Activated naive CD4-positive, alpha-beta T cell treated with anti-CD3 and anti-CD28 coated beads for 36 hours (primary cell): ENCODE measurements around the gene HADHB. TPM values are rescaled to one million over a fixed set of nuclear protein-coding genes. Genes with fewer than 3 reads are reported as not detected.

Experiments used
- CTCF ChIA-PET: fragments of 350-600 bp; sonication (Branson Sonifier 250); formaldehyde crosslinking; loops from one replicate; lab custom pipeline; 2021; ENCODE audit warnings: antibody characterized with exemption; lab: Charles Lee
- DNase-seq: peaks from one replicate; pipeline ENCODE4 v3.0.0-alpha.2; 2020
- H3K27ac Mint-ChIP-seq: one replicate; pipeline ENCODE4 v1.8.0; 2021; ENCODE audit warnings: mild to moderate bottlenecking, mixed read lengths
- H3K27me3 Mint-ChIP-seq: one replicate; pipeline ENCODE4 v1.8.0; 2021; ENCODE audit warnings: low read depth, mixed read lengths
- H3K36me3 Mint-ChIP-seq: one replicate; pipeline ENCODE4 v1.8.0; 2021; ENCODE audit warnings: low read depth, mixed read lengths
- H3K4me1 Mint-ChIP-seq: one replicate; pipeline ENCODE4 v1.8.0; 2021; ENCODE audit warnings: low read depth, mixed read lengths
- H3K4me3 Mint-ChIP-seq: one replicate; pipeline ENCODE4 v1.8.0; 2021; ENCODE audit warnings: mild to moderate bottlenecking, moderate library complexity, mixed read lengths
- H3K9me3 Mint-ChIP-seq: one replicate; pipeline ENCODE4 v1.8.0; 2021; ENCODE audit warnings: mixed read lengths
- intact Hi-C: fragments of 100-400 bp; cut with micrococcal nuclease; formaldehyde crosslinking; loops from one replicate; pipeline ENCODE4 v1.15.1; 2023
- total RNA-seq, 2 experiments: library from RNA; stranded (reverse); gene quantifications; one replicate each; pipeline ENCODE4 v1.2.3, GENCODE V29; 2021

Gene HADHB
- total RNA-seq, 2 experiments from 2014 or later: 65.1 to 67.6 TPM

DNA sequence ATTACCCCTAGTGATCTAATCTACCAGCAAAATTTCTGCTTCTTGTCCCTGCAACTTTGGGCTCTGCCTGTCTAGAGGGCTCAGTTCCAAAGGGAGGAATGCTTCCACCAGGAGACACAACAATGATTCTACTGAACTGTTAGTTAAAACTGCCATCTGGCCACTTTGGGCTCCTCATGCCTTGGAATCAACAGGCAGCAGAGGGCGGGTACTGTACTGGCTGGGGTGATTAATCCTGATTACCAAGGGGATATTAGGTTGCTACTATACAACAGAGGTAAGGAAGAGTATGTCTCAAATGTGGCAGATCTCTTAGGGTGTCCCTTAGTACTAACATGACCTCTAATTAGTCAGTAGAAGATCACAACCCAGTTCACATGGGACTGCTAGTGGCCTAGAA, 21.7 kb upstream of the HADHB start:
- Mint-ChIP-seq H3K4me1 (no peaks in the 10 kb centered on the region), H3K4me3 (no peak overlapping the region), H3K27ac (no peak overlapping the region), H3K9me3 (no peaks in the 10 kb centered on the region), H3K36me3 (peaks cover 28% of the 10 kb centered on the region), H3K27me3 (no peaks in the 10 kb centered on the region)
- DNase-seq: no peak
- intact Hi-C loops: no loop called here
- CTCF ChIA-PET: no interaction called here

DNA sequence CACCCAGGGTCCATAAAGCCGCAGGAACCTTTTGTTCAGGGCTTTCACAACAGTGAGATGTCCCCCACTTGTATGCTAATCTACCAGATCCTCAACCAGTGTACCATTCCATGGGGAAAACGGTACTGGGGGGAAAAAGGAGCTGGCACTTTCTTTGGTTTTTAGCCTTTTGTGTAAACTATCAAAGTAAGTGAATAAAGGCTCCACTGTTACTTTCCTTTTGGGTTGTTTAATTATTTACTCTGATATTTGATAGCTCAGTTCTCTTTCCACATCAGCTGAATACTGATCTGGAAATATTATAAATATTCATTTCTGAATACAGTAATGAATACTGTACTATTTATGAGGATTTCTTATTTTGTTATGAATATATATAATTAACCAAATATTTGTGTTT, 20.6 kb upstream of the HADHB start:
- intact Hi-C loops: no loop called here
- DNase-seq: no peak
- H3K4me1 Mint-ChIP-seq: no peaks in the 10 kb centered on the region
- H3K36me3 Mint-ChIP-seq: peaks cover 32% of the 10 kb centered on the region
- CTCF ChIA-PET: no interaction called here
- no peak overlapping the region for H3K4me3 Mint-ChIP-seq
- no peak overlapping the region for H3K27ac Mint-ChIP-seq
- no peaks in the 10 kb centered on the region for H3K27me3 Mint-ChIP-seq
- no peaks in the 10 kb centered on the region for H3K9me3 Mint-ChIP-seq

DNA sequence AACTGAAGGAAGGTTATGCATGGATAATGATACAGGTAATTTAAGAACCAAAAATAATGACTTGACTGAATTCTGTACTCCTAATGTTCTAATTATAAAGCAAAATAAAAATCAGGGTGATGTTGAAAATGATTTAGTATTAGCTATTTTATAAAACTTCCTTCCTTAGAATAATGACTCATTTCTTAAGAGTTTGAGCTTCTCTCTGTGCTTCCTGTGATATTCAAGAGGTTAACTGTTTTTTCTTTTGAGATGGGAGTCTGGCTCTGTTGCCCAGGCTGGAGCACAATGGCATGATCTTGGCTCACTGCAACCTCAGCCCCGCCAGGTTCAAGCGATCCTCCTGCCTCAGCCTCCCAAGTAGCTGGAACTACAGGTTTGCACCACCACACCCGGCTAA, 15.1 kb upstream of the HADHB start:
- Mint-ChIP-seq H3K4me1 (no peaks in the 10 kb centered on the region), H3K27me3 (no peaks in the 10 kb centered on the region), H3K9me3 (no peaks in the 10 kb centered on the region), H3K4me3 (no peak overlapping the region), H3K27ac (no peak overlapping the region), H3K36me3 (peaks cover 49% of the 10 kb centered on the region)
- CTCF ChIA-PET: interaction anchor here (0.6 kb wide), 1 partner anchor 478 kb away, joined by 3 read pairs; no protein-coding TSS in a partner anchor
- DNase-seq: no peak
- intact Hi-C loops: loop anchor here (5.0 kb wide), 1 partner anchor 833 kb away; no protein-coding TSS in a partner anchor

DNA sequence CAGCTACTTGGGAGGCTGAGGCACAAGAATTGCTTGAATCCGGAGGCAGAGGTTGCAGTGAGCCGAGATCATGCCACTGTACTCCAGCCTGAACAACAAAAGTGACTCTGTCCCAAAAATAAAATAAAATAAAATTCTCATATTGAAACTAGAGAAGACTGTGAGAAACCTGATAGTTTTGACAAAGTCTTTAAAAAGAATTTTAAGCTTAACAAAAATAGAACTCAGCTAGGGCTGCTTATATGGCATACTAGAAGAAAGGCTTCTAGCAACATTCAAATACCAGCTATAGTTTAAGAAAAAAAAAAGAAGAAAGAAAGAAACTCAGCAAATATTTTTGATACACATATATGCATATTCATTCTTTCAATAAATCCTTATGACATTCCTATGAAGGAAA, 13.9 kb upstream of the HADHB start:
- peaks cover 53% of the 10 kb centered on the region for H3K36me3 Mint-ChIP-seq
- no peaks in the 10 kb centered on the region for H3K27me3 Mint-ChIP-seq
- CTCF ChIA-PET: interaction anchor here (1.2 kb wide), 1 partner anchor 118 kb away, joined by 6 read pairs; no protein-coding TSS in a partner anchor
- intact Hi-C loops: no loop called here
- no peak overlapping the region for H3K4me3 Mint-ChIP-seq
- no peak for DNase-seq
- no peaks in the 10 kb centered on the region for H3K4me1 Mint-ChIP-seq
- H3K27ac Mint-ChIP-seq: no peak overlapping the region
- no peaks in the 10 kb centered on the region for H3K9me3 Mint-ChIP-seq

DNA sequence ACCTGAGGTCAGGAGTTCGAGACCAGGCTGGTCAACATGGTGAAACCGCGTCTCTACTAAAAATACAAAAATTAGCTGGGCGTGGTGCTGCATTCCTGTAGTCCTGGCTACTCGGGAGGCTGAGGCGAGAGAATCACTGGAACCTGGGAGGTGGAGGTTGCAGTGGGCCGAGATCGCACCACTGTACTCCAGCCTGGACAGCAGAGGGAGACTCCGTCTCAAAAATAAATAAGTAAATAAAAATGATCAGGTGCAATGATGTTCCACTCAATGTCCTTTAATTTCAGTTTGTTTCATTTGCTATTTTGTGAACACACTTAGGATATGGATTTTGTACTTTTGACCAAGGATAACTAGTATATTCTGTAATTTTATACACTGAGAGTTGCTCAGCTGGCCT, 9.7 kb upstream of the HADHB start:
- Mint-ChIP-seq H3K4me1 (peaks cover 3% of the 10 kb centered on the region), H3K27me3 (no peaks in the 10 kb centered on the region), H3K9me3 (no peaks in the 10 kb centered on the region), H3K27ac (no peak overlapping the region), H3K4me3 (no peak overlapping the region), H3K36me3 (peaks cover 21% of the 10 kb centered on the region)
- intact Hi-C loops: no loop called here
- CTCF ChIA-PET: interaction anchor here (0.7 to 1.5 kb wide), 3 partner anchors 14 to 96 kb away, joined by 3 read pairs; no protein-coding TSS in a partner anchor
- no peak for DNase-seq

DNA sequence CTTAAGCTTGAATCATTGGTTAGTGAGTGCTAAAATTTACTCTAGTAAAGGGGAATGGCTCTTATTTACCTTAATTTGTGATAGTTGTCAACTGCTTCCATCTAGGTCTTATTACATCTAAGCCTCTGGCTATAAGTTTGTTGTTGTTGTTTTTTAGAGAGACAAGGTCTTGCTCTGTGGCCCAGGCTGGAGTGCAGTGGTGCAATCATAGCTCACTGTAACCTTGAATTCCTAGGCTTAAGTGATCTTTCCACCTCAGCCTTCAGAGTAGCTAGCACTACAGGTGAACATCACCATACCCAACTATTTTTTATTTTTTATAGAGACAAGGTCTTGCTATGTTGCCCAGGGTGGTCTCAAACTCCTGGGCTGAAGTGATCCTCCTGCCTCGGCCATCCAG, 6.9 kb upstream of the HADHB start:
- no peak overlapping the region for H3K27ac Mint-ChIP-seq
- no peak overlapping the region for H3K4me3 Mint-ChIP-seq
- no peaks in the 10 kb centered on the region for H3K9me3 Mint-ChIP-seq
- CTCF ChIA-PET: no interaction called here
- intact Hi-C loops: no loop called here
- no peak for DNase-seq
- H3K27me3 Mint-ChIP-seq: no peaks in the 10 kb centered on the region
- H3K36me3 Mint-ChIP-seq: peaks cover 16% of the 10 kb centered on the region
- H3K4me1 Mint-ChIP-seq: peaks cover 23% of the 10 kb centered on the region

DNA sequence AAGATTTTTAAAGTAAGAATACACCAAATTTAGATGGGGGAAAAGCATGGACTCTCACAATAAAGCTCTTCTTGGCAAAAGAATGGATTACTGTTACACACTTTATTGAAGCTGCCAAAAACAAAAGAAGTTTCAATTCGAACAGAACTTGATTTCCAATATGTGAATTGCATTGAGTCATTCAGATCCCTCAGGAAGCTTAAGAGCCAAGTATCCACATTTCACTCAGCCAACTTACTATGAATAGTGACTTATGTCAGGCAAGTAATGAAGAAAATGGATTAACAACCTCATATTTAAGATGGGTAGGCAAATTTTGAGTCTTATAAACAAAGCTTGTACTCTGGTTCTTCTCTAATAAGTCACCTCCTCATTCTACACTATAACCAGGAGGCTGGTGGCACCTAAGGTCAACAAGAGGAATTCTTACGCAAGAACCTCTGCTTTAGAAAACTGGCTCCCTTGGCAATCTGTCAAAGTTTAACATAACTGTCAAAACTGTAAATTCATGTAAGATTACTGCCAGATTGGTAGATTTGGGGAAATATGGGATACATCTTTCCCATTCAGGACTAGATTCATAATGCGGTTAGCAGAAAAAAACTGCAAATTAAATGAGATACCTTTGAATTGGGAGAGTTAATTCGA, 6.3 kb upstream of the HADHB start:
- peaks cover 28% of the 10 kb centered on the region for H3K4me1 Mint-ChIP-seq
- no peaks in the 10 kb centered on the region for H3K9me3 Mint-ChIP-seq
- no peak overlapping the region for H3K27ac Mint-ChIP-seq
- CTCF ChIA-PET: no interaction called here
- peaks cover 14% of the 10 kb centered on the region for H3K36me3 Mint-ChIP-seq
- no peak for DNase-seq
- intact Hi-C loops: no loop called here
- no peak overlapping the region for H3K4me3 Mint-ChIP-seq
- no peaks in the 10 kb centered on the region for H3K27me3 Mint-ChIP-seq

DNA sequence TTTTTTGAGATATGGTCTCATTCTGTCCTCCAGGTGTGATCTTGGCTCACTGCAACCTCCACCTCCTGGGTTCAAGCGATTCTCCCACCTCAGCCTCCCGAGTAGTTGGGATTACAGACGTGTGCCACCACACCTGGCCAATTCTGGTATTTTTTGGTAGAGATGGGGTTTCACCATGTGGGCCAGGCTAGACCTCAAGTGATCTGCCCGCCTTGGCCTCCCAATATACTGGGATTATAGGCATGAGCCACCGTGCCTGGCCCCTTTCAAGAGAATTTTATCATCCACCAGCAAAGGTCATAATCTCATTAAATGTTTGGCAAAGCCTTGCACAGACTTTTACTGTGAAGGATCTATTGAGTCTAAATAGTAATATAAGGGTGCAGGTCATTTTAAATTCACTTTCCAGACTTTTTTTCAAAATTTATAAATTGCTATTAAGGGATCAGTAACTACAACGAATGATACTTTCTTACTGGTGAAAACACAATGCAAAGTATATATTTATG, 2.8 kb upstream of the HADHB start:
- intact Hi-C loops: loop anchor here (10.0 kb wide), 1 partner anchor 177 kb away; no protein-coding TSS in a partner anchor
- no peak for DNase-seq
- no peak overlapping the region for H3K4me3 Mint-ChIP-seq
- H3K27me3 Mint-ChIP-seq: no peaks in the 10 kb centered on the region
- H3K4me1 Mint-ChIP-seq: peaks cover 45% of the 10 kb centered on the region
- peaks cover 1% of the 10 kb centered on the region for H3K36me3 Mint-ChIP-seq
- no peak overlapping the region for H3K27ac Mint-ChIP-seq
- CTCF ChIA-PET: no interaction called here
- H3K9me3 Mint-ChIP-seq: no peaks in the 10 kb centered on the region

DNA sequence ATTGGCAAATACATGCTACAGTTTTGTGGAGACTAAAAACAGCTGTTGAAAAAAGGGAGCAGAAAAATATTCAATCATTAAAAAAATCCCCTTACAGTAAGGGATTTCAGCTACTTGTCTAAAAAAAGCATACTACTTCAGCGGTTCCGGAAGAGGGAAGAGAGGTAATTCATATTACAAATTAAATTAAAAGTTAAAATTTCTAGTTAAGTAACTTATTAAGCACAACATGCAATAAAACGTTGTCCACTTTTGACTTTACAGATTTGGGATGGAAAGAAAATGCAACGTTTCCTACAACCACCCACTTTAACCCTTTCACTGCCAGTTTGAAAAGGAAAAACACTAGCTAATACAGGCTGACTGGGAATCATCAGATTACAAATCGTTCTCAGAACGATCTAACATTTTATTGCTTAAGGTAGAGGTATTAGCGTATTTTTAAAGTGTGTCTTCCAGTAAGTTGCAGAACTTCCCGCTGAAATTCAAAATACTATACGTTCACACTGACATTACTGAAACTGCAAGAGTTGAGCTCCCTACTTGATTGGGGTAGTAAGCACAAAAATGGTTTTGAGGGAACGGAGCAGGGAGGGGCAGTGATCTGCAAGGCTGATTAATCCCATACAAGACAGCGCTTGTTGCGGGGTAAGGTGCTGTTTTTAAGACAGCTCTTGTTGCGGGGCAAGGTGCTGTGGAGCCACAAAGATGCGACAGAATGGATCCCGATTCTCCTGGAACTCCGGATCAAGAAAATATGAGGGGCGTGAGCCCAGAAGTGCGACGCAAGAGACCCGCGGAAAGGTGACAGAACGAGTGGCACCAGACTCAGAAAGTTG, 1.1 kb upstream of the HADHB start:
- Mint-ChIP-seq H3K4me3 (peak overlapping the region; percentile 99), H3K27me3 (no peaks in the 10 kb centered on the region), H3K36me3 (peaks cover 1% of the 10 kb centered on the region), H3K9me3 (no peaks in the 10 kb centered on the region), H3K4me1 (peaks cover 48% of the 10 kb centered on the region), H3K27ac (peak overlapping the region; percentile 97)
- peak; percentile 25 for DNase-seq
- CTCF ChIA-PET: interaction anchor here (0.6 to 1.6 kb wide), 4 partner anchors 8 to 106 kb away, joined by 4 read pairs; no protein-coding TSS in a partner anchor
- intact Hi-C loops: loop anchor here (1.0 to 10.0 kb wide), 4 partner anchors 27 to 179 kb away; no protein-coding TSS in a partner anchor

DNA sequence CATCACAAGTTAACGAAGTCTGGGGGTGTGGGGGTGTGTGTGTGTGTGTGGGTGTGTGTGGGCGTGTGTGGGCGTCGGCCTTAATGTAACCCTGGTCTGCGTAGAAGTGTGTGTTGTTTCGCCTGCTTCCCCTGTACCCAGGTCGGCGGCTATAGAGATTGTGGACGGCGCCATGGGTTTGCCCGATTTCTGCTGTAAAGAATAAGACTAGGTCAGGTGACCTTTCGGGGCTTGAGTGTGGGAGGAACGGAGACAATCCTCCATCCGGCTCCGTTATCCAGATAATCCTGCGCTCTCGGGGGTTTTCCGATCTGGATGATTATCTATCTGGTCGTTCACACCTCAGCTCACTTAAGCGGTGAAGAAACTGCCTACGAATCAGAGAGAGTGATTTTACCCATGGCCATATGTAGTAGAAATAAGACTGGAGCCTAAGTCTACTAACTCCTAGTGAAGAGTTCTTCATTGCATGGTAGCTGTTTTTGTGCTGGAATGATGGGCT, 543 bp downstream of the HADHB start:
- peak overlapping the region; percentile 99 for H3K4me3 Mint-ChIP-seq
- intact Hi-C loops: loop anchor here (1.0 to 10.0 kb wide), 5 partner anchors 54 to 573 kb away; partner anchors contain the start of genes ASXL2 and DTNB
- H3K9me3 Mint-ChIP-seq: no peaks in the 10 kb centered on the region
- peak overlapping the region; percentile 97 for H3K27ac Mint-ChIP-seq
- H3K27me3 Mint-ChIP-seq: no peaks in the 10 kb centered on the region
- CTCF ChIA-PET: interaction anchor here (1.2 kb wide), 1 partner anchor 297 kb away, joined by 3 read pairs; no protein-coding TSS in a partner anchor
- H3K4me1 Mint-ChIP-seq: peaks cover 47% of the 10 kb centered on the region
- DNase-seq: peak; percentile 65
- peaks cover 1% of the 10 kb centered on the region for H3K36me3 Mint-ChIP-seq

DNA sequence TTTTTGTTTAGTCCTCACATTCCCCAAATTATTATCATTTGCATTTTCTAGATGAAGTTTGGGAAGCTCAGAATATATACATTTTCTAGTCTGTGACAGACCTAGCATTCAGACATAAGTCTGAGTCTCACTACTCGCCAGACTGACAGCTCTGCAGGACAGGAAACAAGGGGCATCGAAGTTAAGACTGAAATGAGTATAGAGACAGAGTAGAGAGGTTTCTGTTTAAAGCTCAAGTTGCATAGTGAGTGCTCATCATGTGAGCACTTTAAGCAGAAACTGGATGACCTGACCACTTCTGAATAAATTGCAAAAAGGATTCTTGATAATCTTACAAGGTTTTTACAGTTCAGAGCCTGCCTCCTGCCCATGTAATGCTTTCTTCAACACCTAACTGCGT, 1.1 kb downstream of the HADHB start:
- peak overlapping the region; percentile 97 for H3K27ac Mint-ChIP-seq
- H3K36me3 Mint-ChIP-seq: peaks cover 1% of the 10 kb centered on the region
- H3K27me3 Mint-ChIP-seq: no peaks in the 10 kb centered on the region
- H3K4me1 Mint-ChIP-seq: peaks cover 41% of the 10 kb centered on the region
- peak overlapping the region; percentile 99 for H3K4me3 Mint-ChIP-seq
- DNase-seq: peak; percentile 48
- intact Hi-C loops: loop anchor here (1.0 to 10.0 kb wide), 5 partner anchors 53 to 574 kb away; partner anchors contain the start of genes ASXL2 and DTNB
- CTCF ChIA-PET: no interaction called here
- H3K9me3 Mint-ChIP-seq: no peaks in the 10 kb centered on the region

DNA sequence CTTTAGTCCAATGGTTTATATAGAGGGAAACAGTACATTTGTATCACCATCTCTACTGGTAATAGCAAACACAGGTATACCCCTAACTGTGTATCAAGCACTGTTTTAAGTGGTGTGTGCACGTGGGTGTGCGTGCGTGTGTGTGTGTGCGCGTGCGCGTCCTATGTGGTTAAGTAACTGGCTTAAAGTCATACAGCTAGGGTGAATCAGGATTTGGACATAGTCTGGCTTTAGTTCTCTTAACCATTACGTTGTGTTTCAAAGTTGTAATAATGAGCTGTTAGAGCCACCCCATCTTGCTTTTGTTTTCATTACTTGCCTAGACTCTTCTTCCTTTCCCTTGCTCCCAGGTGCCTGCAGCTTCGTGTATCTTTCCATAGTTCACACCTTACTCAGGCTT, 2.1 kb downstream of the HADHB start:
- Mint-ChIP-seq H3K9me3 (no peaks in the 10 kb centered on the region), H3K36me3 (peaks cover 2% of the 10 kb centered on the region), H3K27ac (no peak overlapping the region), H3K4me3 (no peak overlapping the region), H3K4me1 (peaks cover 43% of the 10 kb centered on the region), H3K27me3 (no peaks in the 10 kb centered on the region)
- intact Hi-C loops: loop anchor here (5.0 to 10.0 kb wide), 2 partner anchors 182 to 575 kb away; partner anchors contain the start of gene DTNB
- CTCF ChIA-PET: no interaction called here
- no peak for DNase-seq
